ENCODE results near the gene NRAS.

NRAS gene

GRCh38 chr1:114723915-114724314 lies 7.3 kb upstream of the NRAS start:
- DNase-seq = no peak

- DNase-seq = no peak
Measured at GRCh38 chr1:114723457-114723856, 6.9 kb upstream of the NRAS start.

GRCh38 chr1:114720492-114720891 lies 3.9 kb upstream of the NRAS start:
- no peak for DNase-seq

GRCh38 chr1:114719424-114719787 lies 2.8 kb upstream of the NRAS start:
- no peak for DNase-seq

GRCh38 chr1:114718661-114719423 lies 2.3 kb upstream of the NRAS start:
- DNase-seq = no peak

GRCh38 chr1:114715952-114716303 lies 643 bp downstream of the NRAS start:
- no peak for DNase-seq

GRCh38 chr1:114712977-114713376 lies 3.6 kb downstream of the NRAS start:
- DNase-seq = no peak

- DNase-seq = no peak
Measured at GRCh38 chr1:114710360-114710759, 6.2 kb downstream of the NRAS start.

- no peak for DNase-seq
Measured at GRCh38 chr1:114707604-114708003, 9.0 kb downstream of the NRAS start.

GRCh38 chr1:114703242-114703641 lies 13.3 kb downstream of the NRAS start:
- DNase-seq = no peak

- no peak for DNase-seq
Measured at GRCh38 chr1:114702737-114703136, 13.8 kb downstream of the NRAS start.

GRCh38 chr1:114701931-114702330 lies 14.6 kb downstream of the NRAS start:
- DNase-seq = no peak

GRCh38 chr1:114700036-114700600 lies 16.5 kb downstream of the NRAS start:
- DNase-seq = no peak

GRCh38 chr1:114696810-114697209 lies 19.8 kb downstream of the NRAS start:
- DNase-seq = no peak

GRCh38 chr1:114695430-114696058 lies 21.0 kb downstream of the NRAS start, which contains the start of gene AMPD1:
TSS of gene AMPD1 (minus strand) at chr1:114695546. CDS start at chr1:114695471, 75 bp downstream.
- DNase-seq = no peak

GRCh38 chr1:114694540-114695310 lies 21.8 kb downstream of the NRAS start:
- no peak for DNase-seq

- DNase-seq = no peak
Measured at GRCh38 chr1:114692947-114693346, 23.6 kb downstream of the NRAS start.

GRCh38 chr1:114691061-114691460 lies 25.5 kb downstream of the NRAS start:
- no peak for DNase-seq

GRCh38 chr1:114690148-114690547 lies 26.4 kb downstream of the NRAS start:
- DNase-seq = no peak

GRCh38 chr1:114688526-114688925 lies 28.0 kb downstream of the NRAS start:
- DNase-seq = no peak

- DNase-seq = no peak
Measured at GRCh38 chr1:114685851-114686250, 30.7 kb downstream of the NRAS start.

- DNase-seq = no peak
Measured at GRCh38 chr1:114677691-114678090, 38.9 kb downstream of the NRAS start.

GRCh38 chr1:114676115-114676514 lies 40.5 kb downstream of the NRAS start:
- no peak for DNase-seq

- DNase-seq = no peak
Measured at GRCh38 chr1:114671939-114672275, 44.7 kb downstream of the NRAS start.

Data from NCI-H2029 treated with DMSO at 0.1 percent for 48 hours (cell line).